HepG2 (cell line): ENCODE data around the gene CKAP2L. TPM values are rescaled to one million over a fixed set of nuclear protein-coding genes. Genes with fewer than 3 reads are reported as not detected.

ENCODE experiments used
- ARID5B ChIP-seq: IDR thresholded peaks from 2 replicates; pipeline ENCODE4 v1.4.0; 2020; ENCODE audit warnings: mild to moderate bottlenecking, missing genetic modification reagents
- ATF4 ChIP-seq, 2 experiments: fragments of 450-650 bp in 1 of 2; sonication (generic) in 1 of 2; formaldehyde crosslinking; IDR thresholded peaks; 2 replicates each; pipeline versions ENCODE4 v1.5.0 to v1.8.0; 2020 to 2022; ENCODE audit warnings: mild to moderate bottlenecking in 1 of 2, missing genetic modification reagents in 1 of 2
- CBFB ChIP-seq: sonication (generic); formaldehyde crosslinking; IDR thresholded peaks from 2 replicates; pipeline ENCODE4 v1.4.0; 2020; ENCODE audit warnings: missing genetic modification reagents
- CEBPG ChIP-seq: IDR thresholded peaks from 2 replicates; pipeline ENCODE4 v1.6.1; 2016
- ETV6 ChIP-seq: sonication (generic); formaldehyde crosslinking; conservative IDR thresholded peaks from 2 replicates; pipeline ENCODE4 v1.4.0; 2020; ENCODE audit warnings: missing genetic modification reagents
- HMG20B ChIP-seq: conservative IDR thresholded peaks from 2 replicates; pipeline ENCODE4 v1.6.1; 2016; ENCODE audit warnings: missing genetic modification reagents, missing compliant biosample characterization
- KDM3A ChIP-seq: IDR thresholded peaks from 2 replicates; pipeline ENCODE4 v1.6.1; 2018; ENCODE audit warnings: low read depth, missing compliant biosample characterization
- KDM6A ChIP-seq: IDR thresholded peaks from 2 replicates; pipeline ENCODE4 v1.6.1; 2016; ENCODE audit warnings: low read depth
- MAFF ChIP-seq: IDR thresholded peaks from 2 replicates; pipeline ENCODE4 v1.6.1; 2011; ENCODE audit warnings: low read depth, low read length, improper control_type of control experiment
- MIER2 ChIP-seq: IDR thresholded peaks from 2 replicates; pipeline ENCODE4 v1.6.1; 2016; ENCODE audit warnings: missing biosample characterization, missing genetic modification reagents
- NCOR1 ChIP-seq: fragments of 200-600 bp; sonication (generic); IDR thresholded peaks from 2 replicates; pipeline ENCODE4 v1.7.0; 2017; ENCODE audit warnings: antibody characterized with exemption, low read length, borderline replicate concordance
- NFE2L1 ChIP-seq: sonication (generic); formaldehyde crosslinking; IDR thresholded peaks from 2 replicates; pipeline ENCODE4 v1.4.0; 2020; ENCODE audit warnings: missing genetic modification reagents, mild to moderate bottlenecking, borderline replicate concordance
- NFYC ChIP-seq: IDR thresholded peaks from 2 replicates; pipeline ENCODE4 v1.6.1; 2016; ENCODE audit warnings: missing genetic modification reagents, missing compliant biosample characterization
- RAD51 ChIP-seq: fragments of 450-650 bp; IDR thresholded peaks from 2 replicates; pipeline ENCODE4 v1.6.1; 2016; ENCODE audit warnings: borderline replicate concordance
- SALL1 ChIP-seq: sonication (generic); formaldehyde crosslinking; IDR thresholded peaks from 2 replicates; pipeline ENCODE4 v1.8.0; 2022; ENCODE audit warnings: mild to moderate bottlenecking, missing genetic modification reagents
- SOX5 ChIP-seq: IDR thresholded peaks from 2 replicates; pipeline ENCODE4 v1.6.1; 2016; ENCODE audit warnings: borderline replicate concordance
- TFAP4 ChIP-seq: sonication (generic); IDR thresholded peaks from 2 replicates; pipeline ENCODE4 v1.6.1; 2016; ENCODE audit warnings: low read depth, borderline replicate concordance
- ZBTB37 ChIP-seq: sonication (generic); formaldehyde crosslinking; IDR thresholded peaks from 2 replicates; pipeline ENCODE4 v1.4.0; 2020; ENCODE audit warnings: mild to moderate bottlenecking, missing genetic modification reagents
- ZFP91 ChIP-seq: sonication (generic); formaldehyde crosslinking; IDR thresholded peaks from 2 replicates; pipeline ENCODE4 v1.9.0; 2022; ENCODE audit warnings: missing genetic modification reagents, mild to moderate bottlenecking, borderline replicate concordance
- ZFY ChIP-seq: sonication (generic); formaldehyde crosslinking; IDR thresholded peaks from 2 replicates; pipeline ENCODE4 v1.4.0; 2020; ENCODE audit warnings: missing genetic modification reagents
- ZNF329 ChIP-seq: sonication (generic); formaldehyde crosslinking; IDR thresholded peaks from 2 replicates; pipeline ENCODE4 v1.9.0; 2021; ENCODE audit warnings: low read depth, mild to moderate bottlenecking, missing genetic modification reagents
- ZNF570 ChIP-seq: sonication (generic); formaldehyde crosslinking; IDR thresholded peaks from 2 replicates; pipeline ENCODE4 v1.4.0; 2020; ENCODE audit warnings: mild to moderate bottlenecking, missing genetic modification reagents, borderline replicate concordance
- ZNF766 ChIP-seq: sonication (generic); formaldehyde crosslinking; IDR thresholded peaks from 2 replicates; pipeline ENCODE4 v1.5.0; 2020; ENCODE audit warnings: missing genetic modification reagents, borderline replicate concordance
- polyA plus RNA-seq, 8 experiments: library from polyadenylated mRNA; depleted of rRNA in 3 of 8; stranded (reverse) in 7 of 8; unstranded in 1 of 8; fragments of >200 nt; fragmentation: Illumina TruSeq in 4 of 8; extraction: Trizol in 4 of 8; gene quantifications; 2 replicates each; pipeline versions ENCODE4 v1.2.1 to v1.2.3, GENCODE V29; 2011 to 2016; ENCODE audit warnings: low read depth in 4 of 8, missing spikeins in 1 of 8, mixed read lengths in 1 of 8; ENCODE audit not compliant: insufficient read depth in 1 of 8
- total RNA-seq, 5 experiments: library from RNA; depleted of rRNA; stranded (reverse); fragments of >200 nt; fragmentation: Illumina TruSeq; extraction: Trizol; gene quantifications; 2 replicates each; pipeline ENCODE4 v1.2.3, GENCODE V29; 2016; ENCODE audit warnings: low read depth in 1 of 5

Gene CKAP2L
- total and polyA plus RNA-seq, 2 of the 13 experiments (the other 11 are each of a cell fraction or from before 2014, with no cell fraction given): 7.1 to 9.5 TPM

GRCh38 chr2:112692495-112692911, 71.9 kb downstream of the CKAP2L start (continued):
- TF ChIP-seq ARID5B (CRISPR knock-in tag) (peak; percentile 94), SOX5 (CRISPR knock-in tag) (peak; percentile 59), ZFY (CRISPR knock-in tag) (peak; percentile 40; the same call in 1 of the 2 replicates), ETV6 (CRISPR knock-in tag) (no peak), NCOR1 (peak; percentile 84; the same call in 1 of the 2 replicates), KDM6A (CRISPR knock-in tag) (no peak), CBFB (0 out of 2 replicates have a peak, but pooled peaks have one; percentile 38), SALL1 (CRISPR knock-in tag) (peak; percentile 84), MAFF (peak; percentile 94), RAD51 (peak; percentile 55; the same call in 1 of the 2 replicates), ZNF329 (no peak), ZNF570 (CRISPR knock-in tag) (no peak), MIER2 (CRISPR knock-in tag) (0 out of 2 replicates have a peak, but pooled peaks have one; percentile 41), ZNF766 (CRISPR knock-in tag) (peak; percentile 53; the same call in 1 of the 2 replicates), NFE2L1 (CRISPR knock-in tag) (peak; percentile 62; the same call in 1 of the 2 replicates), ATF4 (CRISPR knock-in tag; IDR thresholded peaks at IDR 0.05) (peak in 1 of 2 experiments; percentile 35; a peak in 1 of 4 replicates), TFAP4 (peak; percentile 74; the same call in 1 of the 2 replicates), HMG20B (CRISPR knock-in tag) (0 out of 2 replicates have a peak, but pooled peaks have one; percentile 30), NFYC (CRISPR knock-in tag) (peak; percentile 46; the same call in 1 of the 2 replicates), ZFP91 (0 out of 2 replicates have a peak, but pooled peaks have one; percentile 35), ZBTB37 (CRISPR knock-in tag) (0 out of 2 replicates have a peak, but pooled peaks have one; percentile 35), KDM3A (peak; percentile 80; the same call in 1 of the 2 replicates), CEBPG (CRISPR knock-in tag) (peak; percentile 37; the same call in 1 of the 2 replicates)
